C4-2B (cell line): ENCODE measurements around the gene ZNF197.

Experiments
- CTCF ChIP-seq: fragments of 450-650 bp; conservative IDR thresholded peaks from 2 replicates; pipeline ENCODE4 v1.5.1; 2017; ENCODE audit warnings: mild to moderate bottlenecking
- ZFX ChIP-seq: fragments of 450-650 bp; IDR thresholded peaks from 2 replicates; pipeline ENCODE4 v1.6.1; 2017

GRCh38 chr3:44576613-44577012 lies 48.2 kb upstream of the ZNF197 start:
- no peak for TF ChIP-seq CTCF
- TF ChIP-seq ZFX: no peak
